ENCODE data around the gene DEFB114. TPM values are rescaled to one million over a fixed set of nuclear protein-coding genes. Genes with fewer than 3 reads are reported as not detected.

DEFB114 gene
- total and polyA plus RNA-seq, 2 donors (not counting 1 experiment from before 2014, with no cell fraction given), result not detected

DNA sequence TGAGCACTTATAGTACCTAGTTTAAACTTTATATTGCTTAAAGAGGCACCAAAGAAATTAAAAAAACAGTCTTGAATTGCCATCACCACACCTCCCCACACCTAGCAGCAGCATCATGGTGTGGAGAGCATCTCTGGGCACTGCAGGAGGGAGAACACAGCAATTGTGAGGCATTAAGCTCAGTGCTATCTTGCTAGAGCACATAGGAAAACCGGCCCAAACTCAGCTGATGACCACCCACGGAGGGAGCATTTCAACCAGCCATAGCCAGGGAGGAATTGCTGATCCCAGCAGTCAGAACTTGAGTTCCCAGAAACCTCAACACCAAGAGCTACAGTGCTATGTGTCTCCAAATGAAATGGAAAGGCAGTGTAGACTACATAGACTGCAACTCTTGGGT lies 24.9 kb upstream of the DEFB114 start:
- H3K27me3 ChIP-seq (replicated peaks in 1 of 4; ENCODE audit: control extremely low read depth in 1 of 4, control insufficient read depth in 3 of 4, insufficient read depth in 4 of 4, low read length in 3 of 4), result no peaks in the 10 kb centered on the region
- no peak overlapping the region for H3K27ac Mint-ChIP-seq
- POLR2A ChIA-PET, result no interaction called here
- H3K4me2 ChIP-seq (replicated peaks; ENCODE audit: low read depth, low read length, poor library complexity, severe bottlenecking), result no peak overlapping the region
- no peak overlapping the region for H3K27ac ChIP-seq (ENCODE audit: low read length in 2 of 2)
- DNase-seq (peak; percentile 0), ATAC-seq (ENCODE audit: low read depth) (no peak)
- H3K4me3 ChIP-seq (ENCODE audit: control extremely low read depth in 1 of 5, extremely low read depth in 1 of 5, insufficient read depth in 1 of 5, low read depth in 2 of 5, low read length in 4 of 5), result no peak overlapping the region
- no peak overlapping the region for H3K9ac ChIP-seq (ENCODE audit: low read length)
- H3K4me3 Mint-ChIP-seq, result no peak overlapping the region
- H4K20me1 ChIP-seq (ENCODE audit: control insufficient read depth, insufficient read depth, low read length, poor library complexity, severe bottlenecking), result no peaks in the 10 kb centered on the region
- no peaks in the 10 kb centered on the region for H3K4me1 Mint-ChIP-seq
- no peak for TF ChIP-seq EZH2 (IDR thresholded peaks at IDR 0.05; ENCODE audit: borderline replicate concordance, insufficient read depth, low read depth, low read length, poor library complexity, severe bottlenecking)
- TF ChIP-seq, protein P1, sequence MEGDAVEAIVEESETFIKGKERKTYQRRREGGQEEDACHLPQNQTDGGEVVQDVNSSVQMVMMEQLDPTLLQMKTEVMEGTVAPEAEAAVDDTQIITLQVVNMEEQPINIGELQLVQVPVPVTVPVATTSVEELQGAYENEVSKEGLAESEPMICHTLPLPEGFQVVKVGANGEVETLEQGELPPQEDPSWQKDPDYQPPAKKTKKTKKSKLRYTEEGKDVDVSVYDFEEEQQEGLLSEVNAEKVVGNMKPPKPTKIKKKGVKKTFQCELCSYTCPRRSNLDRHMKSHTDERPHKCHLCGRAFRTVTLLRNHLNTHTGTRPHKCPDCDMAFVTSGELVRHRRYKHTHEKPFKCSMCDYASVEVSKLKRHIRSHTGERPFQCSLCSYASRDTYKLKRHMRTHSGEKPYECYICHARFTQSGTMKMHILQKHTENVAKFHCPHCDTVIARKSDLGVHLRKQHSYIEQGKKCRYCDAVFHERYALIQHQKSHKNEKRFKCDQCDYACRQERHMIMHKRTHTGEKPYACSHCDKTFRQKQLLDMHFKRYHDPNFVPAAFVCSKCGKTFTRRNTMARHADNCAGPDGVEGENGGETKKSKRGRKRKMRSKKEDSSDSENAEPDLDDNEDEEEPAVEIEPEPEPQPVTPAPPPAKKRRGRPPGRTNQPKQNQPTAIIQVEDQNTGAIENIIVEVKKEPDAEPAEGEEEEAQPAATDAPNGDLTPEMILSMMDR (IDR thresholded peaks at IDR 0.05), result no peak
- H3K79me2 ChIP-seq (ENCODE audit: control insufficient read depth, insufficient read depth, low read length), result no peaks in the 10 kb centered on the region
- no peaks in the 10 kb centered on the region for H3K4me1 ChIP-seq (ENCODE audit: control insufficient read depth in 2 of 2, insufficient read depth in 2 of 2, low read length in 2 of 2)
- H3K9me3 ChIP-seq (ENCODE audit: control extremely low read depth in 1 of 3, control insufficient read depth in 2 of 3, insufficient read depth in 1 of 3, low read length in 2 of 3), result peaks cover 0 to 4% (median 0%) of the 10 kb centered on the region in 3 donors
- no peak overlapping the region for H2AFZ ChIP-seq (ENCODE audit: insufficient read depth, low read depth, low read length, poor library complexity, severe bottlenecking)
- no peaks in the 10 kb centered on the region for H3K36me3 ChIP-seq (replicated peaks in 1 of 2; ENCODE audit: control extremely low read depth in 1 of 2, control insufficient read depth in 1 of 2, extremely low read depth in 1 of 2, insufficient read depth in 2 of 2, low read length in 1 of 2)
- intact Hi-C loops (cut with micrococcal nuclease), result no loop called here
- WGBS (ENCODE audit: insufficient coverage), result 60% methylated on average over 2 of the region's 2 CpGs
- H3K9me3 Mint-ChIP-seq (ENCODE audit: insufficient read depth), result no peaks in the 10 kb centered on the region
- CTCF ChIA-PET, result no interaction called here
- no peaks in the 10 kb centered on the region for H3K27me3 Mint-ChIP-seq

DNA sequence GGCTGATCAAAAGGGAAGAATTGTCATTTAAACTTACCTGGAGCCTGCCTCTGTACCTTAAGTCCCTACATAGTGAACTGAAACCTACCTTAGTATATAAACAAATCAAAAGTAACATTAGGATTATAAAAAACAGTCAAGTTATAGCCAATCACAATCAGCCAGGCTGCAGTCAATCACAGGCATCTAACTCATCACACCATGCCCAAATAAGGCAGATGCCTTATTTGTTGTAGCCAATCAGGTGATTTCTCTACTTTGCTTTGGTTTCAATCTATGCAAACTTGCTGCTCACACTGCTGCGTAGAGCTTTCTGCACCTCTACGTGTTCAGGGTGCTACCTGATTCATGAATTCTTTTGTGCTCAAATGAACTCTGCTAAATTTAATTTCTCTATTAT lies 23.8 kb upstream of the DEFB114 start:
- H3K9me3 ChIP-seq (ENCODE audit: control extremely low read depth in 1 of 3, control insufficient read depth in 2 of 3, insufficient read depth in 1 of 3, low read length in 2 of 3), result peaks cover 0 to 4% (median 0%) of the 10 kb centered on the region in 3 donors
- H3K27me3 Mint-ChIP-seq, result no peaks in the 10 kb centered on the region
- ChIA-PET POLR2A (no interaction called here), CTCF (no interaction called here)
- TF ChIP-seq, protein P1 (IDR thresholded peaks at IDR 0.05), result no peak
- no peak for TF ChIP-seq EZH2 (IDR thresholded peaks at IDR 0.05; ENCODE audit: borderline replicate concordance, insufficient read depth, low read depth, low read length, poor library complexity, severe bottlenecking)
- no peaks in the 10 kb centered on the region for H3K4me1 Mint-ChIP-seq
- no peak overlapping the region for H3K27ac Mint-ChIP-seq
- H4K20me1 ChIP-seq (ENCODE audit: control insufficient read depth, insufficient read depth, low read length, poor library complexity, severe bottlenecking), result no peaks in the 10 kb centered on the region
- H2AFZ ChIP-seq (ENCODE audit: insufficient read depth, low read depth, low read length, poor library complexity, severe bottlenecking), result no peak overlapping the region
- no peak overlapping the region for H3K9ac ChIP-seq (ENCODE audit: low read length)
- no peak overlapping the region for H3K4me2 ChIP-seq (replicated peaks; ENCODE audit: low read depth, low read length, poor library complexity, severe bottlenecking)
- no peak overlapping the region for H3K4me3 Mint-ChIP-seq
- intact Hi-C loops (cut with micrococcal nuclease), result no loop called here
- no peak for ATAC-seq (ENCODE audit: low read depth)
- no peak for DNase-seq
- no peaks in the 10 kb centered on the region for H3K36me3 ChIP-seq (replicated peaks in 1 of 2; ENCODE audit: control extremely low read depth in 1 of 2, control insufficient read depth in 1 of 2, extremely low read depth in 1 of 2, insufficient read depth in 2 of 2, low read length in 1 of 2)
- no peaks in the 10 kb centered on the region for H3K27me3 ChIP-seq (replicated peaks in 1 of 4; ENCODE audit: control extremely low read depth in 1 of 4, control insufficient read depth in 3 of 4, insufficient read depth in 4 of 4, low read length in 3 of 4)
- no peaks in the 10 kb centered on the region for H3K9me3 Mint-ChIP-seq (ENCODE audit: insufficient read depth)
- no peaks in the 10 kb centered on the region for H3K79me2 ChIP-seq (ENCODE audit: control insufficient read depth, insufficient read depth, low read length)
- H3K4me1 ChIP-seq (ENCODE audit: control insufficient read depth in 2 of 2, insufficient read depth in 2 of 2, low read length in 2 of 2), result no peaks in the 10 kb centered on the region
- H3K4me3 ChIP-seq (ENCODE audit: control extremely low read depth in 1 of 5, extremely low read depth in 1 of 5, insufficient read depth in 1 of 5, low read depth in 2 of 5, low read length in 4 of 5), result no peak overlapping the region
- H3K27ac ChIP-seq (ENCODE audit: low read length in 2 of 2), result no peak overlapping the region
- 85% methylated on average over 2 of the region's 2 CpGs for WGBS (ENCODE audit: insufficient coverage)
